GM19324 (cell line): ENCODE data around the gene TLL1.

Experiments used
- ATAC-seq: cut with Tn5 transposase; IDR thresholded peaks from one replicate; pipeline ENCODE4 v1.9.1; 2021; ENCODE audit warnings: mild to moderate bottlenecking, moderate library complexity; ENCODE audit not compliant: unreplicated experiment, low FRiP score

The TLL1 gene

GRCh38 chr4:165970703-165971420, 97.8 kb downstream of the TLL1 start:
- ATAC-seq: no peak

GRCh38 chr4:165971446-165971845, 98.4 kb downstream of the TLL1 start:
- no peak for ATAC-seq

- ATAC-seq: no peak
Measured at GRCh38 chr4:165971933-165972332, 98.9 kb downstream of the TLL1 start.

- no peak for ATAC-seq
Measured at GRCh38 chr4:165972747-165973146, 99.7 kb downstream of the TLL1 start.

GRCh38 chr4:165982934-165983333, 109.9 kb downstream of the TLL1 start:
- ATAC-seq: no peak

GRCh38 chr4:165986956-165987698, 114.1 kb downstream of the TLL1 start:
- ATAC-seq: peak; percentile 54

GRCh38 chr4:165991325-165992180, 118.5 kb downstream of the TLL1 start:
- no peak for ATAC-seq

- no peak for ATAC-seq
Measured at GRCh38 chr4:165992283-165992682, 119.2 kb downstream of the TLL1 start.

- no peak for ATAC-seq
Measured at GRCh38 chr4:165994701-165995100, 121.7 kb downstream of the TLL1 start.

GRCh38 chr4:166003811-166004210, 130.8 kb downstream of the TLL1 start:
- no peak for ATAC-seq

GRCh38 chr4:166006217-166006616, 133.2 kb downstream of the TLL1 start:
- no peak for ATAC-seq

GRCh38 chr4:166008510-166008909, 135.5 kb downstream of the TLL1 start:
- no peak for ATAC-seq

GRCh38 chr4:166012129-166013030, 139.3 kb downstream of the TLL1 start:
- no peak for ATAC-seq

- ATAC-seq: no peak
Measured at GRCh38 chr4:166014411-166014810, 141.4 kb downstream of the TLL1 start.

GRCh38 chr4:166017804-166018203, 144.8 kb downstream of the TLL1 start:
- ATAC-seq: no peak

GRCh38 chr4:166019441-166020220, 146.6 kb downstream of the TLL1 start:
- ATAC-seq: no peak

GRCh38 chr4:166021617-166022016, 148.6 kb downstream of the TLL1 start:
- no peak for ATAC-seq

GRCh38 chr4:166034965-166035364, 161.9 kb downstream of the TLL1 start:
- ATAC-seq: no peak

- ATAC-seq: no peak
Measured at GRCh38 chr4:166039822-166040221, 166.8 kb downstream of the TLL1 start.
